Stimulated activated CD8-positive, alpha-beta memory T cell treated with anti-CD3 and anti-CD28 coated beads, Interleukin-4, amount 100 ng/mL, for 1 hour (primary cell): Measurements from ENCODE around the gene CD81.

ENCODE experiments used
- DNase-seq, 2 donors: peaks; one replicate each; pipeline ENCODE4 v3.0.0-alpha.2; 2020; ENCODE audit warnings: low read depth in 2 of 2, low spot score in 1 of 2

CD81 gene

DNA sequence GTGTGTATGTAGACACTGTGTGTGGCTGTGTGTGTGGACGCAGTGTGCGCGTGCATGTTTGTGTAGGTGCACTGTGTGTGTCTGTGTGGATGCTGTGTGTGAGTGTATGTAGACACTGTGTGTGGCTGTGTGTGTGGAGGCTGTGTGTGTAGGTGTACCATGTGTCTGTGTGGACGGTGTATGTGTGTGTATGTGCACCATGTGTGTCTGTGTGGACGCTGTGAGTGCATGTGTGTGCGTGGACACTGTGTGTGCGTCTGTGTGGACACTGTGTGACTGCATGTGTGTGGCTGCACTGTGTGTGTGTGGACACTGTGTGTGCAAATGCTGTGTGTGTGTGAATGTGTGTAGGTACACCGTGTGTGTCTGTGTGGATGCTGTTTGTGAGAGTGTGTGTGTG lies 56.9 kb downstream of the CD81 start:
- DNase-seq: no peak

DNA sequence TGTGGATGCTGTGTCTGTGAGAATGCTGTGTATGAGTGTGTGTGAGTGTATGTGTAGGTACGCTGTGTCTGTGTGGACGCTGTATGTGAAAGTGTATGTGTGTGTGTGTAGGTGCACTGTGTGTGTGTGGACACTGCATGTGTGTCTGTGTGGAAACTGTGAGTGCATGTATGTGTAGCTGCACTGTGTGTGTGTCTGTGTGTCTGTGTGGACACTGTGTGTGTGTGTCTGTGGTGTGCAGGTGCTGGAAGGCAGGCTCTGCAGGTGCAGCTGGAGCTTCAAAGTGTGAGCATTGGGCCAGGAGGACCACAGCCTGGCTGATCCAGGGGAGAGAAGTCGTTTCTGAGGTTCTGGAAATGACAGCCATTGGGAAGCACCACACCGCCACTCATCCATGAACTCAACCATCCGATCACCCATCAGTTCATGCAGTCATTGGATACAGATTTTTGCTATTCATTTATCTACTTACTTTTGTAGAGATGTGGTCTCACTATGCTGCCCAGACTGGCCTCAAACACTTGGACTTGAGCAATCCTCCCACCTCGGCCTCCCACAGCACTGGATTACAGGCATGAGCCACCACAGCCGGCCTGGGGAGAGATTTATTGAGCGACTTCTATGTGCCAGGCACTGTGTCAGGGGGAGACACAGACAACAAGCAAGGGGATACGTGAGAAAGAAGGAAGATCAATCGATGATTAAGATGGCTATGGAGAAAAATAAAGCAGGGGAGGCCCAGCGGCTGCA lies 57.6 kb downstream of the CD81 start:
- no peak for DNase-seq

DNA sequence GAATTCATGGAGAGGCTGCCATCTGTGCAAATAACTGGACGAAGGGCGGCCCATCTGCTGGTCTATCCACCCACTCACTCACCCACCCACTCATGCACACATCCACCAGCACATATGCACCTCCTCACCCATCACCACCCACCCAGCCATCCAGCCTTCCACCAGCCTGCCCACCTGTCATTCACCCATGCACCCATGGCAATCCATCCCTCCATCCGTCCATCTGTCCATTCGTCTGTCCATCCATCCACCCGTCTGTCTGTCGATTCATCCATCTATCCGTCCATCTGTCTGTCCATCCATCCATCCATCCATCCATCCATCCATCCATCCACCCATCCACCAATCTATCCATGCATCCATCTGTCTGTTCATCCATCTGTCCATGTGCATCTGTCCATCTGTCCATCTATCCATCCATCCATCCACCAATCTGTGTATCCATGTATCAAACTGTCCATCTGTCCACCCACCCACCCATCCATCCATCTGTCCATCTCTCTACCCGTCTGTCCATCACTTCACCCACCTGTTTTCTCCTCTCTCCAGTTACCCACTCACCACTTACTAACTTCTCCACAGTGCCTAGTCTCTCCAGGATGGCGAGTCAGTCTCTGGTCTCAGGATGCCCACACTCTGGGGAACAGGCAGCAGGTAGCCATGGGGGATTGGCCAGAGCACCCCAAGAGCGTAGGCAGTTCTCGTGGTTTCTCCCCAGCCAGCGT lies 58.3 kb downstream of the CD81 start:
- DNase-seq: no peak

DNA sequence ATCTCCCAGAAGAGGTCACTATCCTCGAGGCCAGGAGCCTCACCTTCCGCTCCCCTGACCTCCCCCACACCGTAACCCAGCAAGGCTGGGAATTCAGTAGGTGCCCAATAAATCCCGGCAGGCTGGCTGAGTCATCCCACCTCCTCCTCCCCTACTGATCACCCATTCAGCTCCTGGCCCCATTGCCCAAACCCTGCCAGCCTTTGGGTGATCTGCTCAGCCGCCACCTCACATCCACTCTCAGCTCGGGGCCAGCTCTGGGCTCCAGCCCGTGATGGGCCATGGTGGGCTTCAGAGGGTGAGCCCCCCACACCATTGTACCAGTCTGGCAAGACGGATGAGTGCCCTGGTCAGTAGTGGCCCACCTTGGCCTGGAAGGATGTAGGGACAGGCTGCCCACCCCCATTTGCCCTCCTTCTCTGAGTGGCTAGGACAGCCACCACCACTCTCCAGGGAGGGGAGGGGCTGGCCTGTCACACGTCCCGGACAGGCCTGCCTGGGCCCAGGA lies 59.0 kb downstream of the CD81 start:
- no peak for DNase-seq

DNA sequence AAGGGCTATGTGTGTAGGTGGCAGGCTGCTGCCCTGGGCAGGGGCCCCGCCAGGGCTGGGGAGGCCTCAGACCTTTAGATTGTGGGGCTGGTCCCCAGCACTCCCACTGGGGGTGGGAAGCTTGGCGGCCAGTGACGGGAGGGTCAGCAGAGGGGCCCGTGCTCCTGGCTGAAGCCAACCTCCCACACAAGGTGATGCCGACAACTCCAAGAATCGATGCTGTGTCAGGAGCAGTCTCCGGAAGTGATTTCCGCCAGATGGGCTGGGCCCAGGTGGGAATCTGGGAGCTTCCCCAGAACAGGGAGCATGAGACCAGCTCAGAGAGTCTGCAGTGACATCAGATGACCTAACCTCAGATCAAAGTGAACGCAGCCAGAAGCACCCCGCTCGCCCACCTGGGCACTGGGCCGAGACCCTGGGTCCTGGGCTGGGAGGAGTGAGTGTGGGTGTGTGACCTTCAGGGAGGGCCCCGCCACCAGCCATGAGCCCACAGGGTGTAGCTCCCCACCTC lies 59.5 kb downstream of the CD81 start:
- DNase-seq: no peak

DNA sequence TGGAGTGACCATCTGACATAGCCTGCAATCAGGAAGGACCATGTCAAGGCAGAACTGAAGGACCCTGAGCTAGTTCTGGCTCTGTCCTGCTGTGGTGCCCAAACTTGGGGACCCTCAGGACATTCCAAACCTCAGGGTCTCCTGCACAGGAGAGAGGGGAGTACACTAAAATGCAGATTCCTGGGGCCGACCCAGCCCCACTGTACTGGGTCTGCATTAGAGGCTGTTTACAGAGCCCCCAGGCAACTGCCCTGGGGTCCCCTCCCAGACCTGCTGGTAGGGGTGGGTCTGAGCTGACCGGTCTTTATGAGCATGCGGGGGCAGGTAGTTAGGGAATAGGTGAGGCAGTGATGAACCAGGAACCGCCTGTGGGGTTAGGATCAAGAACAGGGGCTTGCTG lies 60.4 kb downstream of the CD81 start:
- DNase-seq: no peak

DNA sequence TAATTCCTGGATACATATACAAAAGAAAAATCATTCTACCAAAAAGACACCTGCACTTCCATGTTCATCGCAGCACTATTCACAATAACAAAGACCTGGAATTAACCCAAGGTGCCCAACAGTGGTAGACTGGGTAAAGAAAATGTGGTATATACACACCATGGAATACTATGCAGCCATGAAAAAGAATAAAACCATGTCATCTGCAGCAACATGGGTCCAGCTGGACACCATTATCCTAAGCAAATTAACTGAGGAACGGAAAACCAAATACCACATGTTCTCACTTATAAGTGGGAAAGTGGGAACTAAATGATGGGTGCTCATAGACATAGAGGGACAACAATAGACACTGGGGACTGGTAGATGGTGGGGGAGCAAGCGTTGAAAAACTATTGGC lies 62.7 kb downstream of the CD81 start:
- no peak for DNase-seq

DNA sequence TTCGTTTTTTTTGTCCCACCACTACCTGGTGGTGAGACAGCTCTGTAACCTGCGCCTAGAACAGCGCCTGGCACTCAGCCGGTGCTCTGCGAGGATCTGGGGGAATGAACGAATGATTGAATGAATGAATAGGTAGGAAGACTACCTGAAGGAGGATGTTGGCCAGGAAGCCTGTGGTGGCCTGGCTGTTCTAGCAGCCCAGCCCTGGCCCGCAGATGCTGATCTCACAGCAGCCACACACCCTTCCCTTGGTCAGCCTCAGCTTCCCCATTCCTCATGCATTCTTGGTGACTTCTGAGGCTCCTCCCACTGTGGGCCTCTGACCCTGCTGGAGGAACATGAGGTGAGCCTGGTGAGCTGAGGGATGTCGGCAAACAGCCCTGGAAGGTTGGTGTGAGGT lies 63.5 kb downstream of the CD81 start:
- DNase-seq: no peak

DNA sequence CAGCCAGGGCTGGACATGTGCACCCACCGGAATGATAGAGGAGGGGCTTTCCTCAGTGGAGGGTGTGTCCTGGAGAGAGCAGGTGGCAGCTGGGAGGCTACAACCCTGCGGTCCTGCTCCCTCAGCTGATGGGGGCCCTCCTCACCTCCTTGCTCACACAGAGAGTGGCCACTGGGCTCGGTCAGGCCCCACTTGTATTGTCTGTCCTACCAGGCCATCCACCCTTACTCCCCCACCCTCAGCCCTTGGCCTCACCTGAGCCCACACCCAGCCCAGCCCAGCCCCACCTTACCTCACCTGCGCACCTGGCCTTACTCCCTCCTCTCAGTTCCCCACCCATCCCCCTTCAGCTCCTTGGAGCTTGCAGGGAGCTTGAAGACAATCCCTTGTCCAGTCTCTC lies 64.1 kb downstream of the CD81 start:
- no peak for DNase-seq

DNA sequence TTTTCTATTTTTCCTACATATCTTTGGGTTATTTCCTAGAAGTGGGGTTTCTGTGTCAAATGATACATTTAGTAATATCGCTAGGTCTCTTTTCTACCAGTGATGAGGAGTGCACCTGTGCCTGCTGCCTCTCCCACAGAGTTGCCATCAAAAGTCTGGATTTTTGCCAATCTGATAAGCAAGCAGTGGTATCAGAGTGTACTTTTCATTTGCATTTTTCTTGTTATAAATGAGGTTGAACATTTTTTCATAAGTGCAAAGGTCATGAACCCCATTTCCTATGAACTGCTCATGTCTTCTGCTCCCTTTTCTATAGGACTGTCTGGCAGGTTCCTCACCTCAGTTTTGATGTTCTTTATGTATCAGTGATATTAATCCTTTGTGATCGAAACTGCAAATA lies 65.5 kb downstream of the CD81 start:
- no peak for DNase-seq

DNA sequence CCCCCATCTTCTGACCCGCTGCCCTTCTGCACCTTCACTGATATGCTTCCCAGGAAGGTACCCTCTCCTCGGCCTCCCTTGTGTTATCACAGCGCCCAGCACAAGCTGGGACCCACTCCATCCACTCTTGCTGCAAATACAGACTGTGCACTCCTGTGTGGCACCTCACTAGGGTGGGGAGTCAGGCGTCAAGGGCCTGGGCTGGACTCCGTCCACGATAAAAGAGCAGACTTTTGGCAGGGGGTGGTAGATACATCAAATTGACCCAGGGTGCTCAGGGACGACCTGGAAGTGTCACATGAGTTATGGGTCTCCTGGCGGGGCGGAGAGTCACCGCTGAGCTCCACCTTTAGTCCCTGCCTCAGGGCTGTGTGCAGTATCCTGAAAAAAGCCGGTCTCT lies 66.3 kb downstream of the CD81 start:
- DNase-seq: no peak

DNA sequence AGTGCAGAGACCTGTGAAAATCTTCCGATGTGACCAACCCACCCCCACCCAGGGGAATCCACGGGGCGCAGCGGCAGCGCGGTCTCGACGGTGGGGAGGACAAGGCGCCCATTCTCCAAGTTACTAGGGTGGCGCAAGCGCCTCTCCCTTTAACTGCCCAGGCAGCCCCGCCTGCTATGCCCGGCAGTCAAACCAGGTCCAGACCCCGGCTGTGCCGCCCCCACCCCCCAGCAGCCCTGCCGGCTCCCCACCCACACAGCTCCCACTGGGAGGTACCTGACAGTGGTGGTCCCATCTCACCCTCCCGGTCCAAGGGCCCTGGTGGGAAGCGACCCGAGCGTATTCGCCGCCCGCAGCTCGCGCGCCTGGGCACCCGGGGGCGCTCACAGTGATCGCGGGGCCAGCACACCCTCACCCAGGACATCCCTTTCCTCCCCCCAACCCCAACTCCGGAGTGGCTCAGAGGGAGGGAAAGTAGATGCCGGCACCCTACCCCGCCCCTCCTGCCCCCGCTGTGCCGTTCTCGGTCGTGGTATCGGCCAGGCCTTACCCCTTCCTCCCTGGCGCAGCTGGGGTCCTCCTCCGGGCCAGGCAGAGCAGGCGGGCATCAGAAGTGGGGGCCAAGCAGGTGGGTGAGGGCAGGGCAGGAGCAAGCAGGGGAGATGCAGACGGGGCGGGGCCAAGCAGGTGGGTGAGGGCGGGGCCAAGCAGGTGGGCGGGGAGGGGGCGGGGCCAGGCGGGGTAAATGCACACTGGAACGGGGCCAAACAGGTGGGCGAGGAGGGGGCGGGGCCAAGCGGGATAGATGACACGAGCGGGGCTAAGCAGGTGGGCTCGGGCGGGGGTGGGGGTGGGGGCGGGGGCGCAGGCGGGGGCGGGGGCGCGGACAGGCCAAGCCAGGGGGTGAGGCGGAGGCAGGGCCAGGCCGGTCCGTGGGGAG lies 67.0 kb downstream of the CD81 start, which contains the start of gene TRPM5:
Gene TRPM5 (minus strand): TSS at position 634 of the 940 bp plus-strand sequence. CDS start 21,478 bp downstream, outside the sequence.
- DNase-seq: peak; percentile 49 to 50

DNA sequence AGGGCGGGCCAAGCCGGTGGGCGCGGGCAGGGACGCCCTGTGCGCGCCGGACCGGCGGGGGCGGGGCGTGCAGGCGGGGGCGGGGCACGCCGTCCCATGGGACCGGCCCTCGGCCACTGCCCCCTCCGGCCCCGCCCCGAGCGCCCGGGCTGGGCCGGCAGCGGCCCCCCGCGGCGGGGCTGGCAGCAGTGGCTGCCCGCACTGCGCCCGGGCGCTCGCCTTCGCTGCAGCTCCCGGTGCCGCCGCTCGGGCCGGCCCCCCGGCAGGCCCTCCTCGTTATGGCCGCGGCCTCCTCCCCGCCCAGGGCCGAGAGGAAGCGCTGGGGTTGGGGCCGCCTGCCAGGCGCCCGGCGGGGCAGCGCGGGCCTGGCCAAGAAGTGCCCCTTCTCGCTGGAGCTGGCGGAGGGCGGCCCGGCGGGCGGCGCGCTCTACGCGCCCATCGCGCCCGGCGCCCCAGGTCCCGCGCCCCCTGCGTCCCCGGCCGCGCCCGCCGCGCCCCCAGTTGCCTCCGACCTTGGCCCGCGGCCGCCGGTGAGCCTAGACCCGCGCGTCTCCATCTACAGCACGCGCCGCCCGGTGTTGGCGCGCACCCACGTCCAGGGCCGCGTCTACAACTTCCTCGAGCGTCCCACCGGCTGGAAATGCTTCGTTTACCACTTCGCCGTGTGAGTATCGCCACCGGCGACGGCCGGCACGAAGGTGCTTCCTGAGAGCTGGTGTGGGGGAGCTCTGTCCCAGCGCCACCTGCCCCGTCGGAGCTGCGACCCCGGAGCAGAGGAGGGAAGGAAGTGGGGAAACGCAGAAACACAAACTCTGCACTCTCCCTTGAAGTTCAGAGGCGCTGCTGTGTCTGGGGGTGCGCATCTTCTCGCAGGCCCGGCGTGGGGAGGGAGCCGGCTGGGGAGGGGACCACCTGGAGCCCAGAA lies 68.0 kb downstream of the CD81 start, which contains the start of gene KCNQ1:
Gene KCNQ1 (plus strand): TSS at position 188 of the 925 bp plus-strand sequence. CDS start 91 bp downstream, at position 279.
- DNase-seq: no peak

DNA sequence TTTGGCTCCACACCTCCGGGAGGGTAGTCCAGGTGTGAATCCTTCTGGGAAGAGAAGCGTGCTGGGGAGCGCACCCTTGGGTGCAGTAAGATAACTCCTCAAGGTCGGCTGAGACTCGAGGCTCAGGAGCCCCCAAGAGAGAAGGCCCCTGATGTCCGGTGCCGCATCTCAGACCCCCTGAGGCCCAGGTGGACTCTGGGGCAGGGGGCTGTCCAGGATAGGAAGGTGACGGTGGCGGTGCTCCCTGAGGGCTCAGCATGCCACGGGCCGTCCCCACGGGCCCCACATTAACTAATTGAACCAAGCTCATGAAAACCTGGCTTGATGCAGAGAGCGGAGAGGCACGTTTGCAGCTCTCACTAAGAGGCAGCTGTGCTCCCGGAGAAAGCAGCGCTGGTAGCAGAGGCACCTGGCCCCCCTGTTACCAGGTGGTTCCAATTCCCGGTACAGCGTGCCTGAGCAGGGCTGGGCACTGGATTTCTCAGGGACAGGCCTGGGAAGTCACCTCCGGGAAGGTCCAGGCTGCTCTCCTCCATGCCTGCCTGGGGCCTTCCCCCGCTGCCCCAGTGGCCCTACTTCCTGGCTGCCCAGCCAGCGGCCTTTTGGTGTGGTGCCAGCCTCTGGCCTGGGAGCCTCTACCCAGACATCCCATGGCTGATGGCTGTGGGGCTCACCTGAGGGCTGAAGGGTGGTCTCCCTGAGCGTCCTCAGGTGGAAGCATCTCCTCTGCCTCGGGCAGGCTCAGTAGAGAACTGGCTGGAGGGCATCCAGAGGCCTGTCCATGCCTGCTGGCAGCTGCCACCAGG lies 68.8 kb downstream of the CD81 start:
- DNase-seq: no peak

DNA sequence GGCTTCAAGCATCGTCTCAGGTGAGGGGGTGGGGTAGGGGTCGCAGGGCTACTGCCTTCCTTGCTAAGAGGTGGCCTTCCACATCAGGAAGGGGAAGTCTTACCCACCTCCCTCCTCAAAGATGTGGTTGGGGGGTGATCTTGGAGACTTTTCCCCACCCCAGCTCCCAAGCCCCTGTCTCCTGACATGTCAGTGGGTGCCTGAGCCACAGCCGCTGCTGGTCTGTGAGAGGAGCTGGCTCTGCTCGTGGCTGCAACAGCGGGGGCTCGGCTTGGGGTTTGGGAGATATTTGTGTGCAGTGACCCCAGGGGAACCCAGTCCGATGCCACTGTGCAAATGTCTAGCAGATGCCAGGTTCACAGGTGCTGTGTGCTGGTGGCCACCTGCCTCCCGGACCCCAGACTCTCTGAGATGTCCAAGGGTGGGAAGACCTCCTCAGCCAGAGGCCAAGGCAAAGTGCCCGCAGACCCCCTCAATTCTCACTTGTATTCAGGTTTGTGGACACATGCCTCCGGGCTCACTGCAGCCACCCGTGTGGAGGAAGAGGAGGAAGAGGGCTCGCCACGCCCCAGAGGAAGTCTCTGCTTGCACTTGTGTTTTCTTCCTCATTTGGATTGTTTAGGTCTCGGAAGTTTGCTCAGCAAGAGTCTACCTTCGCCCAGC lies 69.6 kb downstream of the CD81 start:
- DNase-seq: no peak
